ENCODE data around the gene PI4KA.

Gene PI4KA

DNA sequence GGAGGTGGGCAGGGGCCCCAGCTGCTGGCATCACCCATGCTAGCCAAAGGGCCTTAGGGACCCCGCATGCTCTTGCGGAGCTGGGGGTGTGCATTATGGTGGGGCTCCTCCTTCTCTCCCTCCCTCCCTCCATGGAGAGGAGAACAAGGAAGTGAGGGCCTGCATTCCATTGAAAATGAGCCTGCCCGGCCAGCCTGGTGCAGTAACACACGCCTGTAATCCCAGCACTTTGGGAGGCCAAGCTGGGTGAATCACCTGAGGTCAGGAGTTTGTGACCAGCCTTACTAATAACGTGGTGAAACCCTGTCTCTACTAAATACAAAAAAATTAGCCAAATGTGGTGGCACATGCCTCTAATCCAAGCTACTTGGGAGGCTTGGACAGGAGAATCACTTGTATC, 22.6 kb upstream of the PI4KA start:
- TF ChIP-seq, protein P1, sequence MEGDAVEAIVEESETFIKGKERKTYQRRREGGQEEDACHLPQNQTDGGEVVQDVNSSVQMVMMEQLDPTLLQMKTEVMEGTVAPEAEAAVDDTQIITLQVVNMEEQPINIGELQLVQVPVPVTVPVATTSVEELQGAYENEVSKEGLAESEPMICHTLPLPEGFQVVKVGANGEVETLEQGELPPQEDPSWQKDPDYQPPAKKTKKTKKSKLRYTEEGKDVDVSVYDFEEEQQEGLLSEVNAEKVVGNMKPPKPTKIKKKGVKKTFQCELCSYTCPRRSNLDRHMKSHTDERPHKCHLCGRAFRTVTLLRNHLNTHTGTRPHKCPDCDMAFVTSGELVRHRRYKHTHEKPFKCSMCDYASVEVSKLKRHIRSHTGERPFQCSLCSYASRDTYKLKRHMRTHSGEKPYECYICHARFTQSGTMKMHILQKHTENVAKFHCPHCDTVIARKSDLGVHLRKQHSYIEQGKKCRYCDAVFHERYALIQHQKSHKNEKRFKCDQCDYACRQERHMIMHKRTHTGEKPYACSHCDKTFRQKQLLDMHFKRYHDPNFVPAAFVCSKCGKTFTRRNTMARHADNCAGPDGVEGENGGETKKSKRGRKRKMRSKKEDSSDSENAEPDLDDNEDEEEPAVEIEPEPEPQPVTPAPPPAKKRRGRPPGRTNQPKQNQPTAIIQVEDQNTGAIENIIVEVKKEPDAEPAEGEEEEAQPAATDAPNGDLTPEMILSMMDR (IDR thresholded peaks at IDR 0.05; ENCODE audit: low read depth, low read length) = no peak
- DNase-seq (ENCODE audit: low read depth in 2 of 2) = peak in 1 of 2 donors; percentile 13
- H3K4me3 ChIP-seq (replicated peaks in 1 of 2; ENCODE audit: low read depth in 2 of 2, low read length in 2 of 2) = no peak overlapping the region

DNA sequence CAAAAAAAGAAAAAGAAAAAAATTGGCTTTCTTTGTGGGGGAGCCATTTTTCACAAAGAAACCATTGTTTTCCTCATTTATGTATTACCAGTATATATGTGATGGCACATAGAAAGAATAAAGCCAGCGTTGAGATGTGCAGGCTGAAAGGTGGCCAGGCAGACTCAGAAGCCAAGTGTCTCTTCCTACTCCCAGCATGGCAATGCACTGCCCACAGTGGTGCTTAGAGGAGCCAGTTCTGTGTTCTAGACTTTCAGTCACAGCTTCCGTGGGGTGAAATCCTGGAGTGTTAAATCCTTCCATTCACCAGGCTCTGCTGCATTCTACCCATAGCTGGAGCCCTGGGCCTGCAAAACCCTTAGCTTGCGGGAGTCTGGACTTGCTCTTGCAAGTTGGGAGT, 19.1 kb upstream of the PI4KA start:
- TF ChIP-seq, protein P1 (IDR thresholded peaks at IDR 0.05; ENCODE audit: low read depth, low read length) = no peak
- DNase-seq (ENCODE audit: low read depth in 2 of 2) = no peak
- no peak overlapping the region for H3K4me3 ChIP-seq (replicated peaks in 1 of 2; ENCODE audit: low read depth in 2 of 2, low read length in 2 of 2)

DNA sequence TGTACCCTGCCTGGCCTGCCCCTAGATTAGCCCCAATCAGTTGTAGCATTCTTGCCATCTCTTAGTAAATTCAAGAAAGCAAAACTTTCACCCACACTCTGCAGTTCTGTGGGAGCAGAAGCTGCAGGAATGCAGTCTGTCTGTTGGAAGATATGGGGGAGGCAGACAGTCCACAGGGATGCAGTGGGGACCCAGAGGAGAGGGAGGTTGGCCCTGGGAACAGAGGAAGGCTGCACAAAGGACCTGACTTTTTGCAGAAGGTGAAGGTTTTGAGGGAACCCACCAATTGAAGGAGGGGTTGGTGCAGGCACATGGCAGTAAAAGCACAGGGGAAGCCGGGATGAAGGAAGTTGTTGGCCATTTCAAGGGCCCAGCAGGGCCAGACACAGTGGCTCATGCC, 16.7 kb upstream of the PI4KA start:
- DNase-seq (ENCODE audit: low read depth in 2 of 2) = no peak
- TF ChIP-seq, protein P1 (IDR thresholded peaks at IDR 0.05; ENCODE audit: low read depth, low read length) = no peak
- no peak overlapping the region for H3K4me3 ChIP-seq (replicated peaks in 1 of 2; ENCODE audit: low read depth in 2 of 2, low read length in 2 of 2)

DNA sequence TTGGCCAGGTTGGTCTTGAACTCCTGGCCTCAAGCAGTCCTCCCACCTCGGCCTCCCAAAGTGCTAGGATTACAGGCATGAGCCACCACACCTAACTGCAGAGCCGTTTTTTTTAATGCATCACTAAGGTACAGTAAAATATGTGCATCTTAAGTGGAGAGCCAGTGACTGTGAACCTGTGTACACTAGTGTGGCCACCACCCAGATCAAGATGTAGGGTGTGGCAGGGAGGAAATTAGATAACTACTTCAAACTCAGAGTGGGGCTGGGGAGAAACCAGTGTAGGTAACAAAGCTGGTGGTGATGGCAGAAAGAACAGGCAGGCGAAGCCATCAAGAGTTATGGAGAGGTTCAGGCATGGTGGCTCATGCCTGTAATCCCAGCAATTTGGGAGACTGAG, 14.6 kb upstream of the PI4KA start:
- TF ChIP-seq, protein P1 (IDR thresholded peaks at IDR 0.05; ENCODE audit: low read depth, low read length) = no peak
- no peak overlapping the region for H3K4me3 ChIP-seq (replicated peaks in 1 of 2; ENCODE audit: low read depth in 2 of 2, low read length in 2 of 2)
- DNase-seq (ENCODE audit: low read depth in 2 of 2) = no peak

DNA sequence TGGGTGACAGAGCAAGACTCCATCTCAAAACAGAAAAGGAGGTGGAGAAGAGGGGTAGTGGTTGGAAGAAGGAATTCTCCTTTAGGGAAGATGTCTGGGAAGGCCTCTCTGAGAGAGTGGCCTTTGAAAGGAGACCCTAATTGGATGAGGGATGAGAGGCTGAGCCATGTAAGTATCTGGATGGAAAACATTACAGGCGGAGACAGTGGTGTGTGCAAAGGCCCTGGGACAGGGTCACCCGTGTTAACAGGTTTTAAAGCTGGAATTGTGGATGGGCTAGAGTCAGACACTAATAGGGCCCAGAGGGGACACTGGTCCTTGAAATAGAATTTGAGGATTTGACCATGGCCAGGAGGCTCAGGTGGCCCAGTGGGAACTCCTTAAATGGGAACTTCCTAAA, 10.6 kb upstream of the PI4KA start:
- TF ChIP-seq, protein P1 (IDR thresholded peaks at IDR 0.05; ENCODE audit: low read depth, low read length) = no peak
- DNase-seq (ENCODE audit: low read depth in 2 of 2) = no peak
- H3K4me3 ChIP-seq (replicated peaks in 1 of 2; ENCODE audit: low read depth in 2 of 2, low read length in 2 of 2) = no peak overlapping the region

DNA sequence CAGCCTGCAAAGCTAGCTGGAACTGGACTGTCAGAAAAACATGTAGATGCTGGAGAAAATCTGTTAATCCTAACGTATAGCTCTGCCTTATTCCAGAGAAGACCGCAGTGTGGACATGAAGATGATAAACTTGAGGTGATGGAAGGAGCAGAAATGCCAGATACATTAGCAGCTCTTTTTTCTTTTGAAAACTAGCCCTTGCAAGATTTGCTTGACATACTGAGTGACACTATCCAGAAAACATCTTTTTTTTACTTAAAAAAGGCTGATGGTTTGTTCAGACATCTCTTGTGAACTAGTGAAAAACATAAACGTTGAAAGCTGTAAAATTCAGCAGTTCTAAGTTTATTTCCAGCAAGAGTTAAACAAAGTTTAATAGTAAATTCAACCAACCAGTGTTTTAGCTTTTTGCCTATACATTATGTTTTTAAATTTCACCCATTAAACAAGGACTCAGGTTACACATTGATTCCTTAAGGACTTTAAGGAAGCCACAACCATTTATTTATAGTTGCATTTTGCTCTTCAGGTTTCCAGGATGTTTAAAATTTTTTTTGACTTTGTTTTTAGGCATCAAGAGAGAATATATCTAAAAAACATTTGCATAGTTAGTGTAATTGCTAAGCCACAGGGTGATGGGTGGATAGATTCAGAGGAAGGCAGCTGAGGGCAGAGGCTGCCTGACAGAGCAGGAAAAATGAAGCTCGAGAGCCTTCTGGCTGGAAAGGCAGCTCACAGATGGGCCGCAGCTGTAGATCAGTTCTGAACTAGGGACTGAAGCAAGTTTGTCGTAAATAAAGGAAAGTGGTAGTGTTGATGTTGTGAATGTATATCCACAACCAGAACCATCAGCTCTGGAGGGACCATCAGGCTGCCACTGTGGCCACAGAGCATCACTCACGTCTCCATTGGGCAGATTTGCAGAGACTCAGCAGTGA, 9.7 kb upstream of the PI4KA start:
- H3K4me3 ChIP-seq (replicated peaks in 1 of 2; ENCODE audit: low read depth in 2 of 2, low read length in 2 of 2) = no peak overlapping the region
- DNase-seq (ENCODE audit: low read depth in 2 of 2) = no peak
- TF ChIP-seq, protein P1 (IDR thresholded peaks at IDR 0.05; ENCODE audit: low read depth, low read length) = no peak

Measured in cardiac fibroblast (primary cell).